WTC11 (cell line): Measurements from ENCODE around the gene CCDC3. TPM values are rescaled to one million over a fixed set of nuclear protein-coding genes. Genes with fewer than 3 reads are reported as not detected.

Experiments
- ATAC-seq: fragments of 200-7000 bp; cut with Tn5 transposase; 2 replicates; pipeline ENCODE4 v1.10.0; 2021; ENCODE audit warnings: mild to moderate bottlenecking, moderate library complexity
- CTCF ChIA-PET: fragments of 300-600 bp; sonication (Branson Sonifier 250); formaldehyde crosslinking; loops from one replicate; lab custom pipeline; 2021; ENCODE audit warnings: antibody characterized with exemption; lab: Charles Lee
- POLR2A ChIA-PET: fragments of 350-600 bp; sonication (Branson Sonifier 250); formaldehyde crosslinking; loops from one replicate; lab custom pipeline; 2021; ENCODE audit warnings: antibody characterized with exemption; lab: Charles Lee
- DNase-seq: peaks from one replicate; pipeline ENCODE4 v3.0.0; 2021; ENCODE audit warnings: low spot score
- H3K27ac Mint-ChIP-seq: 2 replicates; pipeline ENCODE4 v1.8.0; 2021; ENCODE audit warnings: mixed read lengths
- H3K27me3 Mint-ChIP-seq: 2 replicates; pipeline ENCODE4 v1.8.0; 2021; ENCODE audit warnings: low read depth, mild to moderate bottlenecking, moderate library complexity, mixed read lengths
- H3K36me3 Mint-ChIP-seq: 2 replicates; pipeline ENCODE4 v1.8.0; 2021; ENCODE audit warnings: mixed read lengths
- H3K4me1 Mint-ChIP-seq: 2 replicates; pipeline ENCODE4 v1.8.0; 2022; ENCODE audit warnings: mixed read lengths
- H3K4me3 Mint-ChIP-seq: 2 replicates; pipeline ENCODE4 v1.8.0; 2021; ENCODE audit warnings: mild to moderate bottlenecking, moderate library complexity, mixed read lengths
- H3K9me3 Mint-ChIP-seq: 2 replicates; pipeline ENCODE4 v1.8.0; 2021; ENCODE audit warnings: mixed read lengths
- ATF2 ChIP-seq: sonication (generic); formaldehyde crosslinking; IDR thresholded peaks from 2 replicates; pipeline ENCODE4 v1.8.1; 2022; ENCODE audit warnings: low read depth, missing genetic modification reagents, borderline replicate concordance
- E2F5 ChIP-seq: sonication (generic); formaldehyde crosslinking; IDR thresholded peaks from 2 replicates; pipeline ENCODE4 v1.8.1; 2022; ENCODE audit warnings: mild to moderate bottlenecking, moderate library complexity, missing genetic modification reagents
- FOXP1 ChIP-seq: sonication (generic); formaldehyde crosslinking; IDR thresholded peaks from 2 replicates; pipeline ENCODE4 v1.8.0; 2022; ENCODE audit warnings: missing genetic modification reagents, mild to moderate bottlenecking, moderate library complexity, borderline replicate concordance
- FOXP4 ChIP-seq: sonication (generic); formaldehyde crosslinking; IDR thresholded peaks from 2 replicates; pipeline ENCODE4 v1.8.0; 2022; ENCODE audit warnings: mild to moderate bottlenecking, missing genetic modification reagents
- GRHL2 ChIP-seq: fragments of 250-450 bp; sonication (Bioruptor Pico); IDR thresholded peaks from 2 replicates; pipeline ENCODE4 v1.8.0; 2022; ENCODE audit warnings: mild to moderate bottlenecking, moderate library complexity; ENCODE audit not compliant: insufficient replicate concordance, severe bottlenecking
- NFE2L1 ChIP-seq: sonication (generic); formaldehyde crosslinking; IDR thresholded peaks from 2 replicates; pipeline ENCODE4 v1.8.1; 2023; ENCODE audit warnings: missing genetic modification reagents
- NR2C2 ChIP-seq: sonication (generic); formaldehyde crosslinking; IDR thresholded peaks from 2 replicates; pipeline ENCODE4 v1.8.0; 2022; ENCODE audit warnings: mild to moderate bottlenecking, missing genetic modification reagents
- PRDM15 ChIP-seq: sonication (generic); formaldehyde crosslinking; IDR thresholded peaks from 2 replicates; pipeline ENCODE4 v1.8.0; 2022; ENCODE audit warnings: missing genetic modification reagents
- PRRX2 ChIP-seq: fragments of 250-450 bp; sonication (Bioruptor Pico); IDR thresholded peaks from 2 replicates; pipeline ENCODE4 v1.8.0; 2021; ENCODE audit warnings: mild to moderate bottlenecking
- SMAD4 ChIP-seq: sonication (generic); formaldehyde crosslinking; IDR thresholded peaks from 2 replicates; pipeline ENCODE4 v1.8.0; 2022; ENCODE audit warnings: mild to moderate bottlenecking, missing genetic modification reagents
- STAT6 ChIP-seq: sonication (generic); formaldehyde crosslinking; conservative IDR thresholded peaks from 2 replicates; pipeline ENCODE4 v1.8.1; 2023; ENCODE audit warnings: mild to moderate bottlenecking, low read depth, missing genetic modification reagents, moderate library complexity
- ZNF232 ChIP-seq: sonication (generic); formaldehyde crosslinking; IDR thresholded peaks from 2 replicates; pipeline ENCODE4 v1.8.0; 2022; ENCODE audit warnings: mild to moderate bottlenecking, missing genetic modification reagents
- ZNF396 ChIP-seq: fragments of 250-450 bp; sonication (Bioruptor Pico); IDR thresholded peaks from 2 replicates; pipeline ENCODE4 v1.8.0; 2021; ENCODE audit warnings: mild to moderate bottlenecking, moderate library complexity, borderline replicate concordance
- ZNF423 ChIP-seq: fragments of 250-450 bp; sonication (Bioruptor Pico); IDR thresholded peaks from 2 replicates; pipeline ENCODE4 v2.1.2; 2022; ENCODE audit warnings: mild to moderate bottlenecking, moderate library complexity
- ZNF532 ChIP-seq: fragments of 250-450 bp; sonication (Bioruptor Pico); IDR thresholded peaks from 2 replicates; pipeline ENCODE4 v1.9.0; 2021; ENCODE audit warnings: mild to moderate bottlenecking, borderline replicate concordance
- total RNA-seq: library from RNA; stranded (reverse); gene quantifications from 3 replicates; pipeline ENCODE4 v1.2.3, GENCODE V29; 2021

CCDC3 gene
- total RNA-seq, 1 experiment from 2014 or later = 3.5 TPM

- H3K27ac Mint-ChIP-seq = no peak overlapping the region
- no peak for DNase-seq
- CTCF ChIA-PET = no interaction called here
Measured at GRCh38 chr10:13026873-13027272, 25.4 kb upstream of the CCDC3 start.

More at GRCh38 chr10:13026873-13027272, 25.4 kb upstream of the CCDC3 start:
- POLR2A ChIA-PET = no interaction called here
- Mint-ChIP-seq H3K9me3 (peaks cover 31% of the 10 kb centered on the region), H3K4me1 (no peaks in the 10 kb centered on the region), H3K36me3 (peaks cover 14% of the 10 kb centered on the region), H3K4me3 (no peak overlapping the region), H3K27me3 (peaks cover 11% of the 10 kb centered on the region)
- no peak for TF ChIP-seq PRDM15 (CRISPR knock-in tag)
- no peak for TF ChIP-seq FOXP1 (CRISPR knock-in tag)
- no peak for TF ChIP-seq SMAD4 (CRISPR knock-in tag)
- TF ChIP-seq STAT6 = no peak
- TF ChIP-seq ZNF423 = no peak
- no peak for TF ChIP-seq NR2C2
- TF ChIP-seq ZNF532 (CRISPR knock-in tag) = no peak
- no peak for TF ChIP-seq ZNF232 (CRISPR knock-in tag)
- no peak for TF ChIP-seq FOXP4 (CRISPR knock-in tag)
- no peak for TF ChIP-seq E2F5 (CRISPR knock-in tag)
- TF ChIP-seq GRHL2 (CRISPR knock-in tag) = no peak
- no peak for TF ChIP-seq NFE2L1
- TF ChIP-seq PRRX2 (CRISPR knock-in tag) = no peak
- TF ChIP-seq ZNF396 (CRISPR knock-in tag) = no peak
- no peak for TF ChIP-seq ATF2
- ATAC-seq = no peak
